Mammary epithelial cell (primary cell): Measurements from ENCODE around the gene CANT1.

Source experiments
- EZH2 ChIP-seq: IDR thresholded peaks from 2 replicates; pipeline ENCODE4 v1.6.1; 2012; ENCODE audit warnings: low read length, inconsistent platforms, borderline replicate concordance
- TF ChIP-seq, protein P1 (sequence below), 2 donors: IDR thresholded peaks in 1 of 2; conservative IDR thresholded peaks in 1 of 2; 2 replicates each; pipeline ENCODE4 v1.5.1; 2011 to 2012; ENCODE audit warnings: inconsistent platforms in 2 of 2, low read length in 2 of 2, mild to moderate bottlenecking in 2 of 2, control low read depth in 1 of 2, low read depth in 1 of 2; ENCODE audit not compliant: insufficient read depth in 1 of 2; ENCODE audit errors: extremely low read depth in 1 of 2

DNA sequence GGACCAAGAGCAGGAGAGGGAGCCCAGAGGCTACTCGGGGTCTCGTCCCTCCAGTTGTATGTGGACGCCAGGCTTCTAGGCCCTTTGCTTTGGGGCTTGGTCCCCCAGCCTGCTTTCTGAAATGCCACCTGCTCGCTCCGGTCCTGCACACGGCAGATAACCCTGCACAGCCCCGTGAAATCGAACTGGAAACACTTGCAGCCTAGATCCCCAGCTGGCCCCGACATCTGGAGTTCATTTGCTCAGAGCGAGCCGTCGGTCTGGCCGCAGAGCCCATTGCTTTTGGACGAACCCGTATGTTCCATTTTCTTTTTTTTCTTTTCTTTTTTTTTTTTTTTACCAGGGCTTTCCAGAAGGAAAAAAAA is 37.3 kb upstream of the CANT1 start:
- TF ChIP-seq, protein P1, sequence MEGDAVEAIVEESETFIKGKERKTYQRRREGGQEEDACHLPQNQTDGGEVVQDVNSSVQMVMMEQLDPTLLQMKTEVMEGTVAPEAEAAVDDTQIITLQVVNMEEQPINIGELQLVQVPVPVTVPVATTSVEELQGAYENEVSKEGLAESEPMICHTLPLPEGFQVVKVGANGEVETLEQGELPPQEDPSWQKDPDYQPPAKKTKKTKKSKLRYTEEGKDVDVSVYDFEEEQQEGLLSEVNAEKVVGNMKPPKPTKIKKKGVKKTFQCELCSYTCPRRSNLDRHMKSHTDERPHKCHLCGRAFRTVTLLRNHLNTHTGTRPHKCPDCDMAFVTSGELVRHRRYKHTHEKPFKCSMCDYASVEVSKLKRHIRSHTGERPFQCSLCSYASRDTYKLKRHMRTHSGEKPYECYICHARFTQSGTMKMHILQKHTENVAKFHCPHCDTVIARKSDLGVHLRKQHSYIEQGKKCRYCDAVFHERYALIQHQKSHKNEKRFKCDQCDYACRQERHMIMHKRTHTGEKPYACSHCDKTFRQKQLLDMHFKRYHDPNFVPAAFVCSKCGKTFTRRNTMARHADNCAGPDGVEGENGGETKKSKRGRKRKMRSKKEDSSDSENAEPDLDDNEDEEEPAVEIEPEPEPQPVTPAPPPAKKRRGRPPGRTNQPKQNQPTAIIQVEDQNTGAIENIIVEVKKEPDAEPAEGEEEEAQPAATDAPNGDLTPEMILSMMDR (conservative IDR thresholded peaks at IDR 0.05 in 1 of 2, IDR thresholded peaks at IDR 0.05 in 1 of 2; ENCODE audit: extremely low read depth in 1 of 2, insufficient read depth in 1 of 2, low read depth in 1 of 2, low read length in 2 of 2): no peak
- TF ChIP-seq EZH2: no peak
